H54 (cell line): ENCODE measurements around the gene TTC6.

ENCODE experiments used
- DNase-seq: peaks from one replicate; pipeline ENCODE4 v3.0.0; 2011; ENCODE audit warnings: low spot score, mixed read lengths; ENCODE audit not compliant: insufficient read length
- FAIRE-seq: peaks from 3 replicates; lab custom pipeline; 2011; peaks lifted over from hg19 to GRCh38; lab: Jason Lieb, UNC
- POLR2A ChIP-seq: IDR thresholded peaks from 2 replicates; pipeline ENCODE4 v1.6.1; 2011; ENCODE audit warnings: low read depth, mild to moderate bottlenecking, low read length

TTC6 gene

GRCh38 chr14:37588956-37589714 is 6.3 kb upstream of the TTC6 start:
- FAIRE-seq (no peak), DNase-seq (no peak)
- TF ChIP-seq POLR2A = no peak

- no peak for FAIRE-seq
- no peak for TF ChIP-seq POLR2A
- DNase-seq = no peak
Measured at GRCh38 chr14:37589715-37590427, 5.6 kb upstream of the TTC6 start.

GRCh38 chr14:37590428-37591139 is 4.8 kb upstream of the TTC6 start:
- DNase-seq (no peak), FAIRE-seq (no peak)

GRCh38 chr14:37591311-37591940 is 4.0 kb upstream of the TTC6 start:
- TF ChIP-seq POLR2A = no peak
- FAIRE-seq (no peak), DNase-seq (no peak)

More at GRCh38 chr14:37590428-37591139, 4.8 kb upstream of the TTC6 start:
- no peak for TF ChIP-seq POLR2A

GRCh38 chr14:37591941-37592481 is 3.4 kb upstream of the TTC6 start:
- no peak for TF ChIP-seq POLR2A
- DNase-seq = no peak
- no peak for FAIRE-seq

GRCh38 chr14:37592482-37593408 is 2.7 kb upstream of the TTC6 start:
- FAIRE-seq (no peak), DNase-seq (no peak)
- no peak for TF ChIP-seq POLR2A

GRCh38 chr14:37593511-37594237 is 1.8 kb upstream of the TTC6 start:
- FAIRE-seq (no peak), DNase-seq (no peak)
- TF ChIP-seq POLR2A = no peak

- FAIRE-seq (no peak), DNase-seq (peak; percentile 70)
Measured at GRCh38 chr14:37594238-37594970, 1.0 kb upstream of the TTC6 start.

GRCh38 chr14:37595809-37596621 is 586 bp downstream of the TTC6 start:
- DNase-seq (no peak), FAIRE-seq (no peak)
- no peak for TF ChIP-seq POLR2A

More at GRCh38 chr14:37594238-37594970, 1.0 kb upstream of the TTC6 start:
- no peak for TF ChIP-seq POLR2A

- DNase-seq (no peak), FAIRE-seq (no peak)
- TF ChIP-seq POLR2A = no peak
Measured at GRCh38 chr14:37596790-37597472, 1.5 kb downstream of the TTC6 start.
